CD14-positive monocyte (primary cell): ENCODE data around the gene KNL1. TPM values are rescaled to one million over a fixed set of nuclear protein-coding genes. Genes with fewer than 3 reads are reported as not detected.

Source experiments
- DNase-seq, 3 donors: peaks; one replicate each; pipeline ENCODE4 v3.0.0-alpha.2; 2011 to 2022
- H2AFZ ChIP-seq: 2 replicates; pipeline ENCODE4 v1.6.0; 2012; ENCODE audit warnings: mild to moderate bottlenecking, low read depth, low read length, inconsistent platforms; ENCODE audit not compliant: insufficient read depth, poor library complexity, severe bottlenecking
- H3K27ac ChIP-seq, 2 donors: 1 replicate in 1 of 2; 2 replicates in 1 of 2; pipeline ENCODE4 v1.5.1; 2012 to 2013; ENCODE audit warnings: low read length in 2 of 2, control low read depth in 1 of 2, inconsistent platforms in 1 of 2, low read depth in 1 of 2, mild to moderate bottlenecking in 1 of 2
- H3K27me3 ChIP-seq, 2 donors: one replicate each; pipeline versions ENCODE4 v1.6.0 to v1.6.1; 2011 to 2013; ENCODE audit warnings: low read length in 2 of 2; ENCODE audit not compliant: control insufficient read depth in 2 of 2, insufficient read depth in 2 of 2
- H3K36me3 ChIP-seq, 2 donors: replicated peaks in 1 of 2; 1 replicate in 1 of 2; 2 replicates in 1 of 2; pipeline versions ENCODE4 v1.5.1 to v1.6.1; 2012 to 2013; ENCODE audit warnings: low read length in 2 of 2, control low read depth in 1 of 2, inconsistent platforms in 1 of 2, mild to moderate bottlenecking in 1 of 2; ENCODE audit not compliant: insufficient read depth in 2 of 2, control insufficient read depth in 1 of 2
- H3K4me1 ChIP-seq, 2 donors: 1 replicate in 1 of 2; 2 replicates in 1 of 2; pipeline versions ENCODE4 v1.5.1 to v1.6.1; 2012 to 2013; ENCODE audit warnings: low read length in 2 of 2, control low read depth in 1 of 2, inconsistent platforms in 1 of 2, mild to moderate bottlenecking in 1 of 2, moderate library complexity in 1 of 2; ENCODE audit not compliant: insufficient read depth in 2 of 2, control insufficient read depth in 1 of 2
- H3K4me2 ChIP-seq: replicated peaks from 2 replicates; pipeline ENCODE3; 2012; ENCODE audit warnings: low read length, moderate library complexity, mild to moderate bottlenecking; ENCODE audit not compliant: poor library complexity, severe bottlenecking; ENCODE audit errors: extremely low read depth
- H3K4me3 ChIP-seq, 3 experiments: fragments of 200-600 bp in 1 of 3; sonication (generic) in 1 of 3; replicated peaks in 1 of 3; 1 replicate in 2 of 3; 2 replicates in 1 of 3; pipeline ENCODE4 v1.5.1; 2011 to 2013; ENCODE audit warnings: low read length in 3 of 3, mild to moderate bottlenecking in 3 of 3, control low read depth in 2 of 3, low read depth in 2 of 3, inconsistent platforms in 1 of 3, moderate library complexity in 1 of 3
- H3K79me2 ChIP-seq: 2 replicates; pipeline ENCODE4 v1.6.0; 2012; ENCODE audit warnings: mild to moderate bottlenecking, control low read depth, inconsistent platforms, low read length, moderate library complexity; ENCODE audit not compliant: insufficient read depth
- H3K9ac ChIP-seq: 2 replicates; pipeline ENCODE4 v1.6.0; 2017; ENCODE audit warnings: low read length, mild to moderate bottlenecking; ENCODE audit not compliant: insufficient read depth, poor library complexity, severe bottlenecking
- H3K9me3 ChIP-seq, 2 donors: replicated peaks in 1 of 2; 1 replicate in 1 of 2; 2 replicates in 1 of 2; pipeline versions ENCODE4 v1.5.1 to v1.6.1; 2012 to 2013; ENCODE audit warnings: low read length in 2 of 2, control low read depth in 1 of 2; ENCODE audit not compliant: control insufficient read depth in 1 of 2, insufficient read depth in 1 of 2
- H4K20me1 ChIP-seq: 2 replicates; pipeline ENCODE4 v1.6.0; 2012; ENCODE audit warnings: mild to moderate bottlenecking, low read length, control low read depth, moderate library complexity; ENCODE audit not compliant: insufficient read depth
- H3K27ac Mint-ChIP-seq, 7 donors: one replicate each; pipeline ENCODE4 v1.8.0; 2020; ENCODE audit warnings: mild to moderate bottlenecking in 7 of 7, mixed read lengths in 7 of 7, moderate library complexity in 6 of 7, inconsistent platforms in 2 of 7
- H3K27me3 Mint-ChIP-seq, 3 donors: one replicate each; pipeline ENCODE4 v1.8.0; 2021 to 2022; ENCODE audit warnings: low read depth in 3 of 3, mild to moderate bottlenecking in 3 of 3, mixed read lengths in 3 of 3, moderate library complexity in 3 of 3, inconsistent platforms in 1 of 3
- H3K36me3 Mint-ChIP-seq, 2 donors: one replicate each; pipeline ENCODE4 v1.8.0; 2020; ENCODE audit warnings: mixed read lengths in 2 of 2, inconsistent platforms in 1 of 2, mild to moderate bottlenecking in 1 of 2
- H3K4me1 Mint-ChIP-seq: one replicate; pipeline ENCODE4 v1.8.0; 2020; ENCODE audit warnings: mild to moderate bottlenecking, mixed read lengths
- H3K4me3 Mint-ChIP-seq, 2 donors: one replicate each; pipeline ENCODE4 v1.8.0; 2020; ENCODE audit warnings: mild to moderate bottlenecking in 2 of 2, mixed read lengths in 2 of 2, moderate library complexity in 1 of 2
- H3K9me3 Mint-ChIP-seq, 7 donors: one replicate each; pipeline ENCODE4 v1.8.0; 2020 to 2022; ENCODE audit warnings: mixed read lengths in 7 of 7, mild to moderate bottlenecking in 6 of 7, moderate library complexity in 6 of 7, inconsistent platforms in 2 of 7
- WGBS: methylation state at CpG from one replicate; pipeline ENCODE4 v1.1.5; 2013; ENCODE audit warnings: missing lambda C conversion rate; ENCODE audit not compliant: insufficient coverage; 5-methylcytosine and 5-hydroxymethylcytosine counted together
- intact Hi-C, 2 donors: fragments of 100-400 bp; cut with micrococcal nuclease; formaldehyde crosslinking; loops; one replicate each; pipeline versions ENCODE4 v1.15.0 to v1.15.1; 2023
- polyA plus RNA-seq, 3 donors: library from polyadenylated mRNA; depleted of rRNA in 1 of 3; unstranded in 2 of 3; stranded (reverse) in 1 of 3; fragments of 300-500 nt in 2 of 3; fragments of >200 nt in 1 of 3; fragmentation: Illumina TruSeq in 2 of 3; gene quantifications; 1 replicate in 2 of 3; 2 replicates in 1 of 3; pipeline ENCODE4 v1.2.3, GENCODE V29; 2012 to 2021
- TF ChIP-seq, protein P1 (sequence below): fragments of 200-600 bp; IDR thresholded peaks from one replicate; pipeline ENCODE4 v1.8.0; 2022; ENCODE audit warnings: antibody characterized with exemption, mild to moderate bottlenecking

The KNL1 gene
- polyA plus RNA-seq, 3 donors = 0.13 to 0.38 (median 0.16) TPM

GRCh38 chr15:40554161-40554525 lies 39.9 kb upstream of the KNL1 start:
- no peaks in the 10 kb centered on the region for H3K79me2 ChIP-seq
- peaks cover 25% of the 10 kb centered on the region for H3K4me1 Mint-ChIP-seq
- intact Hi-C loops = no loop called here
- H3K27ac ChIP-seq = no peak overlapping the region
- no peak overlapping the region for H2AFZ ChIP-seq
- H3K27me3 ChIP-seq = no peaks in the 10 kb centered on the region
- peaks cover 49 to 80% of the 10 kb centered on the region in 2 donors for H3K36me3 Mint-ChIP-seq
- peak overlapping the region in 1 of 7 donors; percentile 25 for H3K27ac Mint-ChIP-seq
- peaks cover 0 to 2% (median 0%) of the 10 kb centered on the region in 3 donors for H3K27me3 Mint-ChIP-seq
- DNase-seq = no peak
- H4K20me1 ChIP-seq = peaks cover 3% of the 10 kb centered on the region
- peaks cover 11 to 23% of the 10 kb centered on the region in 2 donors for H3K4me1 ChIP-seq
- H3K9ac ChIP-seq = no peak overlapping the region
- no peak overlapping the region for H3K4me2 ChIP-seq
- no peaks in the 10 kb centered on the region for H3K9me3 Mint-ChIP-seq
- TF ChIP-seq, protein P1, sequence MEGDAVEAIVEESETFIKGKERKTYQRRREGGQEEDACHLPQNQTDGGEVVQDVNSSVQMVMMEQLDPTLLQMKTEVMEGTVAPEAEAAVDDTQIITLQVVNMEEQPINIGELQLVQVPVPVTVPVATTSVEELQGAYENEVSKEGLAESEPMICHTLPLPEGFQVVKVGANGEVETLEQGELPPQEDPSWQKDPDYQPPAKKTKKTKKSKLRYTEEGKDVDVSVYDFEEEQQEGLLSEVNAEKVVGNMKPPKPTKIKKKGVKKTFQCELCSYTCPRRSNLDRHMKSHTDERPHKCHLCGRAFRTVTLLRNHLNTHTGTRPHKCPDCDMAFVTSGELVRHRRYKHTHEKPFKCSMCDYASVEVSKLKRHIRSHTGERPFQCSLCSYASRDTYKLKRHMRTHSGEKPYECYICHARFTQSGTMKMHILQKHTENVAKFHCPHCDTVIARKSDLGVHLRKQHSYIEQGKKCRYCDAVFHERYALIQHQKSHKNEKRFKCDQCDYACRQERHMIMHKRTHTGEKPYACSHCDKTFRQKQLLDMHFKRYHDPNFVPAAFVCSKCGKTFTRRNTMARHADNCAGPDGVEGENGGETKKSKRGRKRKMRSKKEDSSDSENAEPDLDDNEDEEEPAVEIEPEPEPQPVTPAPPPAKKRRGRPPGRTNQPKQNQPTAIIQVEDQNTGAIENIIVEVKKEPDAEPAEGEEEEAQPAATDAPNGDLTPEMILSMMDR = no peak
- no peak overlapping the region for H3K4me3 ChIP-seq
- no peak overlapping the region for H3K4me3 Mint-ChIP-seq
- WGBS = 88% methylated on average over 1 of the region's 4 CpGs
- H3K9me3 ChIP-seq = no peaks in the 10 kb centered on the region
- peaks cover 35 to 48% of the 10 kb centered on the region in 2 donors for H3K36me3 ChIP-seq

GRCh38 chr15:40555876-40556275 lies 38.2 kb upstream of the KNL1 start:
- intact Hi-C loops = no loop called here
- TF ChIP-seq, protein P1 = no peak
- Mint-ChIP-seq H3K4me3 (no peak overlapping the region), H3K4me1 (peaks cover 10% of the 10 kb centered on the region), H3K27ac (no peak overlapping the region), H3K36me3 (peaks cover 48 to 81% of the 10 kb centered on the region in 2 donors), H3K27me3 (no peaks in the 10 kb centered on the region), H3K9me3 (no peaks in the 10 kb centered on the region)
- H3K36me3 ChIP-seq = peaks cover 35 to 50% of the 10 kb centered on the region in 2 donors
- H2AFZ ChIP-seq = no peak overlapping the region
- no peak for DNase-seq
- peaks cover 0 to 6% of the 10 kb centered on the region in 2 donors for H3K4me1 ChIP-seq
- no peak overlapping the region for H3K4me2 ChIP-seq
- WGBS = 100% methylated on average over 2 of the region's 2 CpGs
- no peak overlapping the region for H3K4me3 ChIP-seq
- H3K27me3 ChIP-seq = no peaks in the 10 kb centered on the region
- H3K79me2 ChIP-seq = no peaks in the 10 kb centered on the region
- no peaks in the 10 kb centered on the region for H4K20me1 ChIP-seq
- no peak overlapping the region for H3K27ac ChIP-seq
- no peaks in the 10 kb centered on the region for H3K9me3 ChIP-seq
- H3K9ac ChIP-seq = no peak overlapping the region
